Ascending aorta (tissue), 2 donors: ENCODE measurements around the gene GPC2. TPM values are rescaled to one million over a fixed set of nuclear protein-coding genes. Genes with fewer than 3 reads are reported as not detected.
"Not testable (repeated sequence)": the region's sequence is repeated elsewhere in the genome, so short reads cannot be mapped to it uniquely, and the experiment has no call there.

Experiments
- DNase-seq, 2 donors: peaks; one replicate each; pipeline ENCODE4 v3.0.0-alpha.2; 2019; ENCODE audit warnings: low spot score in 2 of 2
- H3K27ac ChIP-seq, 2 donors: fragments of 200-600 bp; sonication (generic); one replicate each; pipeline ENCODE4 v1.5.1; 2016 to 2017; ENCODE audit warnings: mild to moderate bottlenecking in 1 of 2
- H3K27me3 ChIP-seq: fragments of 200-600 bp; sonication (generic); one replicate; pipeline ENCODE4 v1.5.1; 2017
- H3K36me3 ChIP-seq, 2 donors: fragments of 200-600 bp; sonication (generic); one replicate each; pipeline ENCODE4 v1.5.1; 2016
- H3K4me1 ChIP-seq, 2 donors: fragments of 200-600 bp; sonication (generic); one replicate each; pipeline ENCODE4 v1.5.1; 2016 to 2017; ENCODE audit warnings: mild to moderate bottlenecking in 1 of 2
- H3K4me3 ChIP-seq, 2 donors: fragments of 200-600 bp; sonication (generic); one replicate each; pipeline ENCODE4 v1.5.1; 2016 to 2017; ENCODE audit warnings: mild to moderate bottlenecking in 1 of 2
- H3K9me3 ChIP-seq, 2 donors: fragments of 200-600 bp; sonication (generic); one replicate each; pipeline ENCODE4 v1.5.1; 2016
- intact Hi-C: fragments of 100-400 bp; cut with DNase I; formaldehyde crosslinking; loops from one replicate; pipeline ENCODE4 v1.15.1; 2023
- total RNA-seq: library from RNA; depleted of rRNA; stranded (reverse); fragments of >200 nt; gene quantifications from one replicate; pipeline ENCODE4 v1.1.0, GENCODE V29; 2016
- TF ChIP-seq, protein P1 (sequence below), 3 experiments: fragments of 200-600 bp in 2 of 3; fragments of 450-650 bp in 1 of 3; sonication (generic) in 2 of 3; IDR thresholded peaks; one replicate each; pipeline ENCODE4 v1.5.1; 2016 to 2019; ENCODE audit warnings: antibody characterized with exemption in 3 of 3, mild to moderate bottlenecking in 1 of 3, moderate library complexity in 1 of 3

The GPC2 gene
- total RNA-seq, 1 donor from 2014 or later = not detected

DNA sequence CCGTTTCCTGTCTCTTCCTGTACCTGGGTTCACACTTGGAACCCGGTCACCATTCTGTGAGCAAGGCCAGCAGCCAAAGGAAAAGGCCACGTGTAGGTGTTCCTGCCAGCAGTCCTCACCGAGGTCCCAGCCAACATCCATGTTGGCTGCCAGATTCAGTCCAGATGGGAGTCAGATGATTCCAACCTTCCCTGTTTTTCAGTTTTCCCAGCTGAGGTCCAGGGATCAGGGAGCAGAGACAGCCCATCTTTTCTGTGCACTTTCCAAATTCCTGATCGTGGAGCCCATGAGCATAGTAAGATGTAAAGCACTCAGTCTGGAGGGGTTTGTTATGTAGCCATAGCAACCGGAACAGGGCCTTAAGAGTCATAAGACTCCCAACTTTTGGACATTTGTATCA, 38.7 kb upstream of the GPC2 start:
- no peak overlapping the region for H3K4me3 ChIP-seq
- no peak overlapping the region for H3K27ac ChIP-seq
- DNase-seq = no peak
- H3K9me3 ChIP-seq = no peaks in the 10 kb centered on the region
- H3K4me1 ChIP-seq = no peaks in the 10 kb centered on the region
- H3K27me3 ChIP-seq = no peaks in the 10 kb centered on the region
- TF ChIP-seq, protein P1, sequence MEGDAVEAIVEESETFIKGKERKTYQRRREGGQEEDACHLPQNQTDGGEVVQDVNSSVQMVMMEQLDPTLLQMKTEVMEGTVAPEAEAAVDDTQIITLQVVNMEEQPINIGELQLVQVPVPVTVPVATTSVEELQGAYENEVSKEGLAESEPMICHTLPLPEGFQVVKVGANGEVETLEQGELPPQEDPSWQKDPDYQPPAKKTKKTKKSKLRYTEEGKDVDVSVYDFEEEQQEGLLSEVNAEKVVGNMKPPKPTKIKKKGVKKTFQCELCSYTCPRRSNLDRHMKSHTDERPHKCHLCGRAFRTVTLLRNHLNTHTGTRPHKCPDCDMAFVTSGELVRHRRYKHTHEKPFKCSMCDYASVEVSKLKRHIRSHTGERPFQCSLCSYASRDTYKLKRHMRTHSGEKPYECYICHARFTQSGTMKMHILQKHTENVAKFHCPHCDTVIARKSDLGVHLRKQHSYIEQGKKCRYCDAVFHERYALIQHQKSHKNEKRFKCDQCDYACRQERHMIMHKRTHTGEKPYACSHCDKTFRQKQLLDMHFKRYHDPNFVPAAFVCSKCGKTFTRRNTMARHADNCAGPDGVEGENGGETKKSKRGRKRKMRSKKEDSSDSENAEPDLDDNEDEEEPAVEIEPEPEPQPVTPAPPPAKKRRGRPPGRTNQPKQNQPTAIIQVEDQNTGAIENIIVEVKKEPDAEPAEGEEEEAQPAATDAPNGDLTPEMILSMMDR (IDR thresholded peaks at IDR 0.05) = no peak
- H3K36me3 ChIP-seq = peaks cover 0 to under 1% of the 10 kb centered on the region in 2 donors
- intact Hi-C loops = loop anchor here (5.0 kb wide), 1 partner anchor 84 kb away; no protein-coding TSS in a partner anchor

DNA sequence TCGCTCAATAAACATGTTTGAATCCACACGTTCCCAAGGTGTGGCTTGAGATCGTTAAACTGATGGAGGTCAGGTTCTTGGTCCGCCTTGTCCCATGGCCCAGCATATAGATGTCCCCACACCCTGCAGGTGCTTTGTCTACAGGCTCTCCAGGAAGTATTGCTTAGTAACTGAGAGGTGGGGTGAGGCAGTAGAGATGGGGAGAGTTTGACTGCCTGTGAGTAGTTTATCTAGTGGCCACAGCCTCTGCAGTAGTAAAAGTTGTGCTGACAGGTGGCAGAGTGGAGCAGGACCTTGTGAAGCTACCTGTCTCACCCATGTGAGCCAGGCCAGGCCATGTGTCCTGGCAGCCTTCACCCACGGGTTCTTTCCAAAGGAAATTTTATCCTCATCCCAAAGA, 37.2 kb upstream of the GPC2 start:
- intact Hi-C loops, H3K4me1 ChIP-seq, H3K27ac ChIP-seq, DNase-seq, H3K9me3 ChIP-seq, H3K36me3 ChIP-seq, H3K27me3 ChIP-seq, H3K4me3 ChIP-seq: not testable (repeated sequence)

DNA sequence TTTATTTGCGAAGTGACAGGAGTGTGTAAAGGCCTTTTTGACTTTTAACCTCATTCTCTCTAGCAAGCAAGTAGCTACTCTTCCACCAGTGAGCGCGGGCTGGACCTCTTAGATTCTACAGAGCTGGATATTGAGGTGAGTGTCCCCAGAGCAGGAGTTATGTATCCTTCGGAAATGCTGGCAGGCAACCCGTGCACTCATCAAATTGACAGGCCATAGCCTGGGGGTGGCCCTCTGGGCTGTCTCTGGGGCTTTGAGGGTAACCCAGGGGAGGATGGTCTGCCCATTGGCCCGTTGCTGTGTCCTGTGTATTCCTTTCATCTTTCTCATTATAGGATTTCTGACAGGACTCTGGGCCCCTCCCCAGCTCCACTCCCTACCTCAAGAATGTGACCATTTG, 36.5 kb upstream of the GPC2 start:
- TF ChIP-seq, protein P1 (IDR thresholded peaks at IDR 0.05) = no peak
- DNase-seq = no peak
- H3K9me3 ChIP-seq = no peaks in the 10 kb centered on the region
- H3K36me3 ChIP-seq = no peaks in the 10 kb centered on the region
- H3K27ac ChIP-seq = no peak overlapping the region
- no peak overlapping the region for H3K4me3 ChIP-seq
- intact Hi-C loops = no loop called here
- H3K4me1 ChIP-seq = no peaks in the 10 kb centered on the region
- H3K27me3 ChIP-seq = no peaks in the 10 kb centered on the region

DNA sequence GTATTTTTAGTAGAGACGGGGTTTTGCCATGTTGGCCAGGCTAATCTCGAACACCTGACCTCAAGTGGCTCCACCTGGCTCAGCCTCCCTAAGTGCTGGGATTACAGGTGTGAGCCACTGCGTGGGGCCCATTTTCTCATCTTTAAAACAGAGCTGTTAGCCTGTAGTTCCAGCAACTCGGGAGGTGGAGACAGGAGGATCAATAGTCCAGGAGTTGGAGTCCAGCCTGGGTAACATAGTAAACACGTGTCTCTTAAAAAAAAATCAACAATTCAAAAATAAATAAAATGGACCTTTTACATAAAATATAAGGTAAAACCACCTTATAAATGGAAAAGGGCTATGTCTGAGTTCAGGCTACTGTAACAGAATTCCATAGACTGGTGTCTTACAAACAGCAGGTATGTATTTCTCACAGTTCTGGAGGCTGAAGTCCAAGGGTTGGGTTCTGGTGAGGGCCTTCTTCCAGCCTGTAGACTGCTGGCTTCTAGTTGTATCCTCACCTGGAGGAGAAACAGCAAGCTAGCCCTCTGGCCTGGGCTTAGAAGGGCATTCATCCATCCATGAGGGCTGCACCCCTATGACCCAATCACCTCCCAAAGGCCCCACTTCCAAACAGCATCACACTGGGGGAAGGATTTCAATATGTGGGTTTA, 35.6 kb upstream of the GPC2 start:
- H3K27ac ChIP-seq = no peak overlapping the region
- H3K36me3 ChIP-seq = no peaks in the 10 kb centered on the region
- no peak overlapping the region for H3K4me3 ChIP-seq
- H3K27me3 ChIP-seq = no peaks in the 10 kb centered on the region
- intact Hi-C loops = no loop called here
- no peaks in the 10 kb centered on the region for H3K4me1 ChIP-seq
- DNase-seq = no peak
- TF ChIP-seq, protein P1 (IDR thresholded peaks at IDR 0.05) = no peak
- H3K9me3 ChIP-seq = no peaks in the 10 kb centered on the region

DNA sequence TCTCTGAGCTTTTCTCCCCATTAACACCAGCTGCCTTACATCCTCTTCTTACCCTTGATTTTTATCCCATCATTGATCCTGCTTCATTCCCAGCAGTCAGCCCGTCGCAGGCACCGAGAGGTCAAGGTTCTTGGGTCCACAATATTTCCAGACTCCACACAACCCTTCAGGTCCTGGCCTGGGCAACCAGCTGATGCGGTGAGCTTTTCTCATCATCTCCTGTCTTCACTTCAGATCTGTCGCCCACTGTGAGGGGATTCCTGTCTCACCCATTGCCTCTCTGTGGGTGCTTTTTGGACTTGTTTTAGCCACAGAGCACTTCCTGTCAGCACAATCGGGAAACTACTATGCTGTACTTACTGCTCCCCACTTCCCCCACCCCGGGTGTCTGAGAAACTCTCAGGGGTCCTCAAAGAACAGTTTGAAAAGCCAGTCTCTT, 34.2 kb upstream of the GPC2 start:
- Histone ChIP-seq H3K27ac (no peak overlapping the region), H3K4me3 (no peak overlapping the region), H3K36me3 (no peaks in the 10 kb centered on the region), H3K4me1 (no peaks in the 10 kb centered on the region), H3K27me3 (no peaks in the 10 kb centered on the region), H3K9me3 (no peaks in the 10 kb centered on the region)
- intact Hi-C loops = no loop called here
- TF ChIP-seq, protein P1 (IDR thresholded peaks at IDR 0.05) = no peak
- no peak for DNase-seq

DNA sequence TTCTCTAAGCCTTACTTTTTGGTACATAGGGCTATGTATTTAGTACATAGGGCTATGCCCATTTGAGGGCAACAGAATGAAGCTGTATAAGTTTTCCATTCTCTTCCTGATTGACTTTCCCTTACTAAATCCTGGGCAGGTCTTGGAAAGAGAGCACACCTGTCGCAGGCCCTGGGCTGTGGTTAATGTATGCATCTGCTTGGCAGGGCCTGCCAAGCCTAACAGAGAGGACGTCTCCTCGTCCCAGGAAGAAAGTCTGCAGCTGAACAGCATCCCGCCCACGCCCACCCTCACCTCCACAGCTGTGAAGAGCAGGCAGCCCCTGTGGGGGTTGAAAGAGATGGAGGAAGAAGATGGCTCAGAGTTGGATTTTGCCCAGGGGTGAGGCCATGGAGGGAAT, 33.6 kb upstream of the GPC2 start:
- no peaks in the 10 kb centered on the region for H3K9me3 ChIP-seq
- H3K27me3 ChIP-seq = no peaks in the 10 kb centered on the region
- H3K4me1 ChIP-seq = no peaks in the 10 kb centered on the region
- no peaks in the 10 kb centered on the region for H3K36me3 ChIP-seq
- H3K4me3 ChIP-seq = no peak overlapping the region
- no peak overlapping the region for H3K27ac ChIP-seq
- TF ChIP-seq, protein P1 (IDR thresholded peaks at IDR 0.05) = no peak
- no peak for DNase-seq
- intact Hi-C loops = no loop called here
